NK-92 treated with Interleukin-12 subunit alpha and Interleukin-12 subunit beta, amount 100 ng/mL, for 24 hours (cell line): ENCODE measurements around the gene SLFN13.
"Not testable (repeated sequence)": the region's sequence is repeated elsewhere in the genome, so short reads cannot be mapped to it uniquely, and the experiment has no call there.

Source experiments
- DNase-seq: peaks from one replicate; lab custom pipeline; 2025; lab: John Stamatoyannopoulos, UW

SLFN13 gene

DNA sequence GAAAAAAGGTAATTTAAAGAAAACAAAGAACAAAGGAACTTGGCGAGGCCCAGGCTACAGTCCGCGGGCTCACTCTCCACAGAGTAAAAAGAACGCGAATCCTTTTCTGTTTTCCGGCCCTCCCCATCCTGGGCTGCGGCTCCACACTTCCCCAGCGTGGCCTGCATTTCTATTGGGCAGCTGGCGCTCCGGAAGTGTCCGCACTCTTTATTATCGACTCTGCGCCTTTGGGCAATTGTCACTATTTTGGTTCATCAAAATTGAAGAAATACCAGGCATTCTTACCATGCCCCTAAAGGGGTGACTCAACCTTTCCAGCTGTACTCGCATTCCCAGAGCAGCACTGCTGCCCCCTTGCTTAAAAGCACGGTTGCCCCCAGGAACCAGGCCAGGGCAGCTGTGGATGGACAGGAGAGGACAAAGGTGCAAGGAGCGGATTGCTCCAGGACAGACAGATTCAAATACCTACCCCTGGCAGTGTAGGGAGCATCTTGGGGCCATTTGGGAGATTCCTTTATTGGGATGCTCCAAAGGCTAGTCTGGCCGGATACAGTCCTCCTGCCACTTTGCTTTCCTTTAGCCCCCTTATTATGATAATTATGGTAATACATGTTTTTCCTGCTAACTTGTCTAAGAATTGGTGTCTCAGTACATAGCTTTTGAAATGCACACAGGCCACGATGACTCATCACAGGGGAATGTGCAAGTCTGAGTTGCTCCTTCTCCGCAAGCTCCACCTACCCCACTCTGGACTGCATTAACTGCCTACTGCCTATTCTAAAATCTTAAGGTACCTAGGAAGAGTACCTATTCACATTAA, 15.3 kb downstream of the SLFN13 start:
- DNase-seq: peak; percentile 65

DNA sequence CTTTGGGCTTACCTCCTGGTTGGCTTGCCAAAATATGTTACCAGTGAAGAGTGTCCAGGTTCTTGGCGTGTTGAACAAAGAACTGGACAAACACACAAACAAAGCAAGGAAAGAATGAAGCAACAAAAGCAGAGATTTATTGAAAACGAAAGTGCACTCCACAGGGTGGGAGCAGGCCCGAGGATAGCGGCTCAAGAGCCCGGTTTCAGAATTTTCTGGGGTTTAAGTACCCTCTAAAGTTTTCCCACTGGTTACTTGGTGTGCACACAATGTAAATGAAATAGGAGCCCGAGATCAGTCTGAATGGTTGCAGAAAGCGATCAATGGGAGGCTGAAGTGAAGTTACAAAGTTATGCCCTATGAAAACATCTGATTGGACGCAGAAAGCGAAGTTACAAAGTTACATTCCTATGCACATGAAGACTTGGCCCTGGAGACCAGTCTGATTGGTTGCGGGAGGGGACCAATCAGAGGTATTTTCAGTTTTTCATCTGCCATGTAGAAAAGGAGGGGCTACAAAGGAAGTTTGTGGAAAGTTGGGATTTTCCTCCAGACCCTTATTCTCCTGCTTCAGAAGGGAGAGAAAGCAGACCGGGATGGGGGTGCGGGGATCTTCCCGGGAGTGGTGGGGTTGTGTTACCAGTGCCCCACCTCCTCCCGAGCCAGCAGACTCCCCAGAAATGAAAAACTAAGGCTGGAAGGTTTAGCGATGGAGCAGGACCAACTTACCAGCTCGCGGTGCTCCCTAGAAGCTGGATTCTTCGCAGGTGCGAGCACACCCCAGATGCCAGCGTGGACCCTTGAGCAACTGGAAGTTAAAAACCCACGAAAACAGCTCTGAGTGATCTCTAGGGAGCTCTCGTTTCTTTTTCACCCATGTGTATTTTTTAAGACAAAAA, 16.1 kb downstream of the SLFN13 start, which contains the start of gene SLFN12:
TSS of gene SLFN12 (minus strand) at position 325 of the 899 bp plus-strand sequence. CDS start 9,472 bp downstream, outside the sequence.
- DNase-seq: peak; percentile 34

DNA sequence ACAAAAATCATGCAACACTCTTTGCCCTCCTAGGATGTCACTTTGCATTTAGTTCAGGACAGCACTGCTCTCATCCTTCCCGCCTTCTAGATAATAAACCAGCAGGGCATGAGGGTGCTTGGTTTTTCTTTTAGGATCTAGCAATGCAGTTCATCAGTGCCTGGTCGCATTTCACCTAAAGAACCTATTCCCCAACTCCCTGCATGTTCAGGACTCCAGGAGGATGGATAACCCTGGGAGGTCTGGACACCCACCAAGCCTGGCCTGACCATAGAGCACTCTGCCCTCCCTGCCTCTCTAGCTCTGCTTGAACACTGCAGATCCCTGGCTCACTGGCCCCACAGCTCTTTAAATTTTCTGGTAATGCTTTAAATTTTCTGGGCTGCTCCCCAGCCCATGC, 18.9 kb downstream of the SLFN13 start:
- no peak for DNase-seq

DNA sequence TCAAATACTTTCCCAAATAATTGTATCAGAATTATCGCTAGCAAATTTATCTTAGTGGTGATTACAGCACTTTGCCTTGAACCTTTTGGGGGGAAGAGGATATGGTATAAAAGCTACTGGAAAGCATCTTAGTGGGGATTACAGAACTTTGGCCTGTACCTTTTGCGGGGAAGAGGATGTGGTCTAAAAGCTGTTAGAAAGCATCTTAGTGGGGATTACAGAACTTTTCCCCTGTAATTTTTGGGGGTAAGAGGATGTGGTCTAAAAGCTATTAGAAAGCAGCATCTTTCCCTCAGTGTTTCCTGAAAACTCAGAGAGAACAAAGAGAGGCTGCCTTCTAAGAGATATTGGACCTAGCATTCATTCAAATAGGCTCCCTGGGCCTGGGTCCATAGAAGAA, 20.3 kb downstream of the SLFN13 start:
- no peak for DNase-seq

DNA sequence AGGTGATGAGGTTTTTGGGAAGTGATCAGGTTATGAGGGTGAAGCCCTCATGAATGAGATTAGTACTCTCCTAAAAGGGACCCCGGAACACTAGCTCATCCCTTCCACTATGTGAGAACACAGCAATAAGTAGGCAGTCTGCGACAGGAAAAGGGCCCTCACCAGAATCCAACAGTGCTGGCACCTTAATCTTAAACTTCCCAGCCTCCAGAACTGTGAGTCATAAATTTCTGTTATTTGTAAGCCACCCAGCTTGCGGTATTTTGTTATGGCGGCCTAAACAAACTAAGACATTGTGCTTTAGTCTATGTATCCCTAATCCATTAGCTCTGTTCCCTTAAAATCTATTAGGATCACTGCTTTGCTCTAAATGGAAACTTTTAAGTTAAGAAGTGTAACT, 24.8 kb downstream of the SLFN13 start:
- DNase-seq: no peak

DNA sequence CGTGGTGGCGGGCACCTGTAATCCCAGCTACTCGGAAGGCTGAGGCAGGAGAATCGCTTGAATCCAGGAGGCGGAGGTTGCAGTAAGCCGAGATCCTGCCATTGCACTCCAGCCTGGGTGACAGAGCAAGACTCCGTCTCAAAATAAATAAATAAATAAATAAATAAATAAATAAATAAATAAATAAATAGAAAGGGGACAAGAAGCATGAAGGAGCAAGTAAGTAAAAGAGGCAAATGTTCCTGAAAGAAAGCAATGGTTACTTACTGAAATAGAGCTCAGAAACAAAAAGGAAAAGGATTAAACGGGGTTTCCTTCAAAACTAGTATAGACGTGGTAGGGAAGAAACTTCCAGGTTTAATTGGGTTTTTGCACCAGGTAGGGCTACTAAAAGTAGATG, 27.5 kb downstream of the SLFN13 start:
- DNase-seq: not testable (repeated sequence)

DNA sequence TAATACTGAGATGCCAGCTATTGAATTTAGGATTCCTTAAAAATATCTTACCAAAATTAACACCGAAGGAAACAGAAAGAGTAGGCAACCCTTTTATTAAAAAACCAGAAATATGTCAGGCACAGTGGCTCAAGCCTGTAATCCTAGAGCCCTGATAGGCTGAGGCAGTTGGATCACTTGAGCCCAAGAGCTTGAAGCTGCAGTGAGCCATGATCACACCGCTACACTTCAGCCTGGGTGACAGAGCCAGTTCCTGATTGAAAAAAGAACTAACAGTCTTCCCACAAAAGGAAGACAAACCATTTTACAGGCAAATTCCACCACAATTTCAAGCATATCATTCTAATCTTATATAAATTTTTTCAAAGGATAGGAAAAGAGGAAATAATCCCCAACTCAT, 31.9 kb downstream of the SLFN13 start:
- no peak for DNase-seq

DNA sequence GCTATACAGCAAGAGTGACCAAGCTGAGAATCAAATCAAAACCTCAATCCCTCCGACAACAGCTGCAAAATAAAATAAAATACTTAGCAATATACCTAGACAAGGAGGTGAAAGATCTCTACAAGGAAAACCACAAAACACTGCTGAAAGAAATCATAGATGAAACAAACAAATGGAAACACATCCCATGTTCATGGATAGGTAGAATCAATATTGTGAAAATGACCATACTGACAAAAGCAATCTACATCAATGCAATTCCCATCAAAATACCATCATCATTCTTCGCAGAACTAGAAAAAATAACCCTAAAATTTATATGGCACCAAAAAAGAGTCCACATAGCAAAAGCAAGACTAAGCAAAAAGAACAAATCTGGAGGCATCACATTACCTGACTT, 33.9 kb downstream of the SLFN13 start:
- DNase-seq: not testable (repeated sequence)

DNA sequence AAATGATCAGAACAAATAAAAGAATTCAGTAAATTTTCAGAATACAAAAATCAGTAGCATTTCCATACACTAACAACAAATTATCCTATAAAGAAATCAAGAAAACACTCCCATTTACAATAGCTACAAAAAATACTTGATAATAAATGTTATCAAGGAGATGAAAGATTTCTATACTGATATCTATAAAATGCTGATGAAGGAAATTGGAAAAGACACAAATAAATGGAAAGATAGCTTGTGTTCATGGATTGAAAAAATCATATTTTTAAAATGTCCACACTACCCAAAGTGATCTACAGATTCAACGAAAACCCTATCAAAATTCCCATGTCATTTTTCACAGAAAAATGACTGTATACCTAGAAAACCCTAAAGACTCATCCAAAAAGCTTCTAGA, 34.3 kb downstream of the SLFN13 start:
- no peak for DNase-seq

DNA sequence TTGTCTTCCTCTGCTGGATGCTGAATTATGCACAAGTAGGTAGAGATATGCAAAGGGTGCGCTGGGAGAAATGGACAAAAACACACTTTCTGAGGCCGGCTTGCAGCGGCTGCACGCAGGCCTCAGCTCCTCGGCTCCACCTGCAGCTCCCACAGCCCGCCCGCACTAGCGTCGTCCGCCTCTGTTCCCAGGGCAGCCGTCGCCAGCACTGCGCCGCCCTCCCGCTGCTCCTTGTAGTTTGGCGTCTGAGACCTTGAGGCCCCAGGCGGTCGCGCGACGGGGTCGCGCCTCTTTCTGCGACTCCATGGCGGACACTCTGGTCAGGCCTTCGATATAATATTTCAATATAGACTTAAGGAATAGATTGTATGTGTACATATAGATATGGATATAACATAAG, 41.0 kb downstream of the SLFN13 start:
- no peak for DNase-seq

DNA sequence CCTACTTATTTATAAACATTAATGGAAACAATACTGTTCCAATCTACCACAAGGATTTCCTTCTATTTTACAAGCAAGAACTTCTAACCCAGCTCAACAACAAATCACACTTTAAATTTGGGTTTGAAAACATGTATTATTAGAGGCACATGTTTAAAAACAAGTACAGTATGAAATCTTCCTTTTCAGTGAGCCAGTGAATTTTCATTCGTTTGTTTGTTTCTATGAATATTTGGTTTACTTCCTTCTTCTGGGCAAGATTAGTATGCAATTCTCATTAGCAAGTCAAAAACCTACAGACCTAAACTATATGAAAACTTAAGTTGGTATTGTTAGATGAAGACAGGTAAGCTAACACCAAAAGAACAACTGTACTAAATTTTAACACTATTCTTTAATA, 42.0 kb downstream of the SLFN13 start:
- no peak for DNase-seq

DNA sequence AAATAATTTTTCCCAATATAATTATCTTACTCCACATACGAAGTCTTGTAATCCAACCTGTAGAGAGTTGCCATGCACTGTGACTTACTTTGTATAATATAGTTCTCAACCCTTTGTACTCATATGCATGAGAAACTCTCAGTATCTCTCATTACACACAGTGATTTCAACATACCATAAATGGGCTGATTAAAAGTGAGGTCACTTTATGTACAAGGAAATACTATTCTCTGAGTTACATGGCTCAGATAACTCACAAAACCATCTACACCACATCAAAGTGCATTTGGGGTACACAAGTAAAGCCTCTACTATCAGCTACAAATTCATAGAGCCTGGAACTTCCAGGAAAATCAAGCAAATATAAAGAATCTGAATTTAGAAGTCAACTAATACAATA, 44.2 kb downstream of the SLFN13 start:
- DNase-seq: no peak

DNA sequence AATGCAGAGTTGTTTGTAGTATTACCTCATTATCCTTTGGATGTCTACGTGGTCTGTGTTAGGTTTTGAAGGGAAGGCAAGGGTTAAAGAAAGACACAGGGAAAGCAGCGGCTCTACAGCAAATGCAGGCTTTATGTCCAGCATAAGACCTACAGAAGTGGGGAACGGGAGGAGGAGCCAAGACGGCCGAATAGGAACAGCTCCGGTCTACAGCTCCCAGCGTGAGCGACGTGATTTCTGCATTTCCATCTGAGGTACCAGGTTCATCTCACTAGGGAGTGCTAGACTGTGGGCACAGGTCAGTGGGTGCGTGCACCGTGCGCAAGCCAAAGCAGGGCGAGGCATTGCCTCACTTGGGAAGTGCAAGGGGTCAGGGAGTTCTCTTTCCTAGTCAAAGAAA, 54.8 kb downstream of the SLFN13 start:
- not testable (repeated sequence) for DNase-seq

DNA sequence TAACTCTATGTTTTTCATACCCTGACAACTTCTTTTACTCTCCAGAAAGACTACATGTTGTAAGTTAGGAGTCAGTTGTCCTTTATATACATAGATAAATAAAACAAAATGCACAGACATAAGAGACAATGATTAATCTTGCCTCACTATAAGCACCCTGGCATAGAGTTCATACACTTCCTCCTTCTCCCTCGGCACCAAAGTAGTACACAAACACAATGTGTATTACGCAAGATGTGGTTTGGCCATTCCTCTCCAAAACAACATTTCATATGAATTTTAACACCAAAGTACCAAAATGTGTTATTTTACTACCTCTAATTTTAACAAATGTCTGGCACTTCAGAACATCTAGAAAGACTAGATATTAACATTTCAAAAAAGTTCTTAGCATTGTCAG, 57.9 kb downstream of the SLFN13 start:
- DNase-seq: no peak

DNA sequence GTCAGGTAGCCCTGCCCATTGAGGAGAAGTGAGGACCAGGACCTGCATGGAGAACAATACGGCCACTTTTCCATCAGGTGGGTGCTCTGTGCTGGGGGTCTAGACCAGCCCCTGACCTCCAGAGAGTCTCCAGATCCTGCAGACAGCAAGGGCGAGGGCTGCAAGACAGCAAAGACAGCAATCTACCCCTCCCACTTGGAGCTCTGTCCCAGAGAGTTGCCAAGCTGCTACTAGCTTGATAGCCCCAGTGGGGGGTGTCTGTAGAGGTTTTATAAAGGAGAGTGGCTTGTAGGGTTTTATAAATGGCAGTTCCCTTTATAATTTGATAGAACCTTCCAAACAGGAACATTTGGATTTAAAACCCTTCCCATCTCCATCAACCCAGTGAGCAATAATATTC, 58.4 kb downstream of the SLFN13 start:
- no peak for DNase-seq

DNA sequence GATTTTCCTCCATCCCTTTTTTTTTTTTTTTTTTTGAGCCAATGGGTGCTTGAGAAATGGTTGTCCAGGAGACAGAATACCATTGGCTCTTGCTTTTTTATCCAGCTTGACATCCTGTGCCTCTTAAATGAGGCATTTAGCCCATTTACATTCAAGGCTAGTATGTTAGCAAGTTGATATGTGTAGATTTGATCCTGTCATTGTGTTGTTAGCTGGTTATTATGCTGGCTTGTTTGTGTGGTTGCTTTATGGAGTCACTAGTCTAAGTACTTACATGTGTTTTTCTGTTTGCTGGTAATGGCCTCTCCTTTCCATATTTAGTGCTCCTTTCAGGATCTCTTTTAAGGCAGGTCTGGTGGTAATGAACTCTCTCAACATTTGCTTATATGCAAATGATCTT, 61.1 kb downstream of the SLFN13 start:
- DNase-seq: no peak
